WTC11 (cell line): Measurements from ENCODE around the gene ITGAE. TPM values are rescaled to one million over a fixed set of nuclear protein-coding genes. Genes with fewer than 3 reads are reported as not detected.

ENCODE experiments used
- ATAC-seq: fragments of 200-7000 bp; cut with Tn5 transposase; 2 replicates; pipeline ENCODE4 v1.10.0; 2021; ENCODE audit warnings: mild to moderate bottlenecking, moderate library complexity
- CTCF ChIA-PET: fragments of 300-600 bp; sonication (Branson Sonifier 250); formaldehyde crosslinking; loops from one replicate; lab custom pipeline; 2021; ENCODE audit warnings: antibody characterized with exemption; lab: Charles Lee
- POLR2A ChIA-PET: fragments of 350-600 bp; sonication (Branson Sonifier 250); formaldehyde crosslinking; loops from one replicate; lab custom pipeline; 2021; ENCODE audit warnings: antibody characterized with exemption; lab: Charles Lee
- DNase-seq: peaks from one replicate; pipeline ENCODE4 v3.0.0; 2021; ENCODE audit warnings: low spot score
- H3K27ac Mint-ChIP-seq: 2 replicates; pipeline ENCODE4 v1.8.0; 2021; ENCODE audit warnings: mixed read lengths
- H3K27me3 Mint-ChIP-seq: 2 replicates; pipeline ENCODE4 v1.8.0; 2021; ENCODE audit warnings: low read depth, mild to moderate bottlenecking, moderate library complexity, mixed read lengths
- H3K36me3 Mint-ChIP-seq: 2 replicates; pipeline ENCODE4 v1.8.0; 2021; ENCODE audit warnings: mixed read lengths
- H3K4me1 Mint-ChIP-seq: 2 replicates; pipeline ENCODE4 v1.8.0; 2022; ENCODE audit warnings: mixed read lengths
- H3K4me3 Mint-ChIP-seq: 2 replicates; pipeline ENCODE4 v1.8.0; 2021; ENCODE audit warnings: mild to moderate bottlenecking, moderate library complexity, mixed read lengths
- H3K9me3 Mint-ChIP-seq: 2 replicates; pipeline ENCODE4 v1.8.0; 2021; ENCODE audit warnings: mixed read lengths
- ARID4B ChIP-seq: sonication (generic); formaldehyde crosslinking; IDR thresholded peaks from 2 replicates; pipeline ENCODE4 v1.8.0; 2023; ENCODE audit warnings: missing genetic modification reagents, mild to moderate bottlenecking, borderline replicate concordance
- EMX1 ChIP-seq: fragments of 250-450 bp; sonication (Bioruptor Pico); IDR thresholded peaks from 2 replicates; pipeline ENCODE4 v1.8.0; 2021; ENCODE audit warnings: mild to moderate bottlenecking
- FOXK1 ChIP-seq: sonication (generic); formaldehyde crosslinking; IDR thresholded peaks from 2 replicates; pipeline ENCODE4 v1.8.0; 2022; ENCODE audit warnings: mild to moderate bottlenecking, moderate library complexity, missing genetic modification reagents
- FOXP1 ChIP-seq: sonication (generic); formaldehyde crosslinking; IDR thresholded peaks from 2 replicates; pipeline ENCODE4 v1.8.0; 2022; ENCODE audit warnings: missing genetic modification reagents, mild to moderate bottlenecking, moderate library complexity, borderline replicate concordance
- GABPB1 ChIP-seq: sonication (generic); formaldehyde crosslinking; IDR thresholded peaks from 2 replicates; pipeline ENCODE4 v1.8.1; 2023; ENCODE audit warnings: mild to moderate bottlenecking, missing genetic modification reagents
- KAT7 ChIP-seq: sonication (generic); formaldehyde crosslinking; IDR thresholded peaks from 2 replicates; pipeline ENCODE4 v1.8.1; 2023; ENCODE audit warnings: missing genetic modification reagents, mild to moderate bottlenecking, borderline replicate concordance
- NFATC4 ChIP-seq: fragments of 250-450 bp; sonication (Bioruptor Pico); IDR thresholded peaks from 2 replicates; pipeline ENCODE4 v1.9.0; 2021; ENCODE audit warnings: mild to moderate bottlenecking
- NFE2L1 ChIP-seq: sonication (generic); formaldehyde crosslinking; IDR thresholded peaks from 2 replicates; pipeline ENCODE4 v1.8.1; 2023; ENCODE audit warnings: missing genetic modification reagents
- NFYB ChIP-seq: sonication (generic); formaldehyde crosslinking; conservative IDR thresholded peaks from 2 replicates; pipeline ENCODE4 v1.8.0; 2022; ENCODE audit warnings: low read depth, missing genetic modification reagents
- NR2C2 ChIP-seq: sonication (generic); formaldehyde crosslinking; IDR thresholded peaks from 2 replicates; pipeline ENCODE4 v1.8.0; 2022; ENCODE audit warnings: mild to moderate bottlenecking, missing genetic modification reagents
- SMAD3 ChIP-seq: sonication (generic); formaldehyde crosslinking; IDR thresholded peaks from 2 replicates; pipeline ENCODE4 v1.8.0; 2022; ENCODE audit warnings: missing genetic modification reagents, mild to moderate bottlenecking, borderline replicate concordance
- STAT6 ChIP-seq: sonication (generic); formaldehyde crosslinking; conservative IDR thresholded peaks from 2 replicates; pipeline ENCODE4 v1.8.1; 2023; ENCODE audit warnings: mild to moderate bottlenecking, low read depth, missing genetic modification reagents, moderate library complexity
- ZNF396 ChIP-seq: fragments of 250-450 bp; sonication (Bioruptor Pico); IDR thresholded peaks from 2 replicates; pipeline ENCODE4 v1.8.0; 2021; ENCODE audit warnings: mild to moderate bottlenecking, moderate library complexity, borderline replicate concordance
- ZNF671 ChIP-seq: fragments of 250-450 bp; sonication (Bioruptor Pico); IDR thresholded peaks from 2 replicates; pipeline ENCODE4 v1.8.0; 2021; ENCODE audit warnings: mild to moderate bottlenecking
- total RNA-seq: library from RNA; stranded (reverse); gene quantifications from 3 replicates; pipeline ENCODE4 v1.2.3, GENCODE V29; 2021
- TF ChIP-seq, protein P1 (sequence below): fragments of 250-450 bp; sonication (Bioruptor Pico); IDR thresholded peaks from 2 replicates; pipeline ENCODE4 v1.9.0; 2021; ENCODE audit warnings: moderate library complexity, mild to moderate bottlenecking, inconsistent platforms, borderline replicate concordance
- TF ChIP-seq, protein P2 (sequence below): fragments of 250-450 bp; sonication (Bioruptor Pico); conservative IDR thresholded peaks from 2 replicates; pipeline ENCODE4 v1.9.0; 2021; ENCODE audit warnings: mild to moderate bottlenecking
- TF ChIP-seq, protein P3 (sequence below): sonication (generic); formaldehyde crosslinking; IDR thresholded peaks from 2 replicates; pipeline ENCODE4 v1.8.0; 2022; ENCODE audit warnings: mild to moderate bottlenecking, missing genetic modification reagents
- TF ChIP-seq, protein P4 (sequence below): sonication (generic); formaldehyde crosslinking; IDR thresholded peaks from 2 replicates; pipeline ENCODE4 v1.8.1; 2022; ENCODE audit warnings: missing genetic modification reagents, borderline replicate concordance
- TF ChIP-seq, protein P5 (sequence below): sonication (generic); formaldehyde crosslinking; IDR thresholded peaks from 2 replicates; pipeline ENCODE4 v1.8.1; 2022; ENCODE audit warnings: low read depth, mild to moderate bottlenecking, moderate library complexity, missing genetic modification reagents, borderline replicate concordance

Gene ITGAE
- total RNA-seq, 1 experiment from 2014 or later = 19.5 TPM

DNA sequence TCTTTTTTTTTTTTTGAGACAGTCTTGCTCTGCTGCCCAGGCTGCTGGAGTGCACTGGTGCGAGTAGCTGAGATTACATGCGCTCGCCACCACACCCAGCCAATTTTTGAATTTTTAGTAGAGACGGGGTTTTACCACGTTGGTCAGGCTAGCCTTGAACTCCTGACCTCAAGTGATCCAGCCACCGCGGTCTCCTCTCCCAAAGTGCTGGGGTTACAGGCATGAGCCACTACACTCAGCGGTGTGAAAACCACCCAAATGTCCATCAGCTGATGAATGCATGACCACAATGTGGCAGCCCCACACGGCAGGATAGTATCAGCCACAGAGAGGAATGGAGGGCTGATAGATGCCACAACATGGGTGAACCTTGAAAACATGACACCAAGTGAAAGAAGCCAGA lies 107.2 kb downstream of the ITGAE start (continued):
- TF ChIP-seq NR2C2 (CRISPR knock-in tag) = no peak
- TF ChIP-seq, protein P1, sequence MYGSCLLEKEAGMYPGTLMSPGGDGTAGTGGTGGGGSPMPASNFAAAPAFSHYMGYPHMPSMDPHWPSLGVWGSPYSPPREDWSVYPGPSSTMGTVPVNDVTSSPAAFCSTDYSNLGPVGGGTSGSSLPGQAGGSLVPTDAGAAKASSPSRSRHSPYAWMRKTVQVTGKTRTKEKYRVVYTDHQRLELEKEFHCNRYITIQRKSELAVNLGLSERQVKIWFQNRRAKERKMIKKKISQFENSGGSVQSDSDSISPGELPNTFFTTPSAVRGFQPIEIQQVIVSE (CRISPR knock-in tag) = no peak
- no peak for TF ChIP-seq ZNF396 (CRISPR knock-in tag)
- TF ChIP-seq ZNF671 (CRISPR knock-in tag) = no peak
- TF ChIP-seq, protein P2, sequence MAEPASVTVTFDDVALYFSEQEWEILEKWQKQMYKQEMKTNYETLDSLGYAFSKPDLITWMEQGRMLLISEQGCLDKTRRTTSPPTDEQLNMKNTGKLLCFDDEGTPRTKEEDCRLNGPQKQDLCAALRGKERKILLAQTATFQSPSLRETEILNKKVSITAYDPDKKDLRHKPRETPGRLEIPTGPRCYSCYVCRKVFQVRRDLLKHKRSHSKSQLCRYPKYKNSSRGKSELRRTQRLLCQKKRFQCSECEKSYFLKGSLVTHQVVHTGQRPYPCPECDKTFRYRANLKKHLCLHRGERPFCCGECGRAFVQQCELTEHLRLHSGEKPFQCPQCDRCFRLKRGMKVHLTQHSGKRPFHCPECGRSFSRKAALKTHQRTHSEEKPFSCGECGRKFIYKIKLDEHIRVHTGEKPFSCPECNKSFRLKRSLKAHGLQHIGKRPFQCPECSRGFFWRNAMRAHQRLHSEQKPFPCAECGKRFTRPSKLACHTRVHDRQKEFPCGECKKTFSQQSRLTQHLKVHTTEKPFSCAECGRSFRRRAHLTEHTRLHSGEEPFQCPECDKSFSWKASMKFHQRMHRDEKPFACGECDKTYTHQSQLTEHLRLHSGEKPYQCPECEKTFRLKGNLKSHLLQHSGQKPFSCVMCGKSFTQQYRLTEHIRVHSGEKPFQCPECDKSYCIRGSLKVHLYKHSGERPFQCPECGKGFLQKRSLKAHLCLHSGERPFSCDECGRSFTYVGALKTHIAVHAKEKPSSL (CRISPR knock-in tag) = no peak
- TF ChIP-seq EMX1 = no peak
- no peak for TF ChIP-seq NFATC4 (CRISPR knock-in tag)
- TF ChIP-seq, protein P3, sequence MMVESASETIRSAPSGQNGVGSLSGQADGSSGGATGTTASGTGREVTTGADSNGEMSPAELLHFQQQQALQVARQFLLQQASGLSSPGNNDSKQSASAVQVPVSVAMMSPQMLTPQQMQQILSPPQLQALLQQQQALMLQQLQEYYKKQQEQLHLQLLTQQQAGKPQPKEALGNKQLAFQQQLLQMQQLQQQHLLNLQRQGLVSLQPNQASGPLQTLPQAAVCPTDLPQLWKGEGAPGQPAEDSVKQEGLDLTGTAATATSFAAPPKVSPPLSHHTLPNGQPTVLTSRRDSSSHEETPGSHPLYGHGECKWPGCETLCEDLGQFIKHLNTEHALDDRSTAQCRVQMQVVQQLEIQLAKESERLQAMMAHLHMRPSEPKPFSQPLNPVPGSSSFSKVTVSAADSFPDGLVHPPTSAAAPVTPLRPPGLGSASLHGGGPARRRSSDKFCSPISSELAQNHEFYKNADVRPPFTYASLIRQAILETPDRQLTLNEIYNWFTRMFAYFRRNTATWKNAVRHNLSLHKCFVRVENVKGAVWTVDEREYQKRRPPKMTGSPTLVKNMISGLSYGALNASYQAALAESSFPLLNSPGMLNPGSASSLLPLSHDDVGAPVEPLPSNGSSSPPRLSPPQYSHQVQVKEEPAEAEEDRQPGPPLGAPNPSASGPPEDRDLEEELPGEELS (CRISPR knock-in tag) = no peak

GRCh38 chr17:3693141-3693540 lies 107.8 kb downstream of the ITGAE start:
- 0 out of 2 replicates have a peak, but pooled peaks cover 4% of the 10 kb centered on the region for H3K9me3 Mint-ChIP-seq
- H3K27ac Mint-ChIP-seq = no peak overlapping the region
- no peak for ATAC-seq
- POLR2A ChIA-PET = no interaction called here
- no peaks in the 10 kb centered on the region for H3K36me3 Mint-ChIP-seq
- no peak overlapping the region for H3K4me3 Mint-ChIP-seq
- peaks cover 14% of the 10 kb centered on the region for H3K4me1 Mint-ChIP-seq
- CTCF ChIA-PET = no interaction called here
- DNase-seq = no peak
- H3K27me3 Mint-ChIP-seq = peaks cover 31% of the 10 kb centered on the region
- TF ChIP-seq GABPB1 (CRISPR knock-in tag) = no peak
- TF ChIP-seq, protein P4, sequence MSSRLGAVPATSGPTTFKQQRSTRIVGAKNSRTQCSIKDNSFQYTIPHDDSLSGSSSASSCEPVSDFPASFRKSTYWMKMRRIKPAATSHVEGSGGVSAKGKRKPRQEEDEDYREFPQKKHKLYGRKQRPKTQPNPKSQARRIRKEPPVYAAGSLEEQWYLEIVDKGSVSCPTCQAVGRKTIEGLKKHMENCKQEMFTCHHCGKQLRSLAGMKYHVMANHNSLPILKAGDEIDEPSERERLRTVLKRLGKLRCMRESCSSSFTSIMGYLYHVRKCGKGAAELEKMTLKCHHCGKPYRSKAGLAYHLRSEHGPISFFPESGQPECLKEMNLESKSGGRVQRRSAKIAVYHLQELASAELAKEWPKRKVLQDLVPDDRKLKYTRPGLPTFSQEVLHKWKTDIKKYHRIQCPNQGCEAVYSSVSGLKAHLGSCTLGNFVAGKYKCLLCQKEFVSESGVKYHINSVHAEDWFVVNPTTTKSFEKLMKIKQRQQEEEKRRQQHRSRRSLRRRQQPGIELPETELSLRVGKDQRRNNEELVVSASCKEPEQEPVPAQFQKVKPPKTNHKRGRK (CRISPR knock-in tag) = no peak
- TF ChIP-seq SMAD3 (CRISPR knock-in tag) = no peak
- TF ChIP-seq, protein P3 (CRISPR knock-in tag) = no peak
- TF ChIP-seq, protein P5, sequence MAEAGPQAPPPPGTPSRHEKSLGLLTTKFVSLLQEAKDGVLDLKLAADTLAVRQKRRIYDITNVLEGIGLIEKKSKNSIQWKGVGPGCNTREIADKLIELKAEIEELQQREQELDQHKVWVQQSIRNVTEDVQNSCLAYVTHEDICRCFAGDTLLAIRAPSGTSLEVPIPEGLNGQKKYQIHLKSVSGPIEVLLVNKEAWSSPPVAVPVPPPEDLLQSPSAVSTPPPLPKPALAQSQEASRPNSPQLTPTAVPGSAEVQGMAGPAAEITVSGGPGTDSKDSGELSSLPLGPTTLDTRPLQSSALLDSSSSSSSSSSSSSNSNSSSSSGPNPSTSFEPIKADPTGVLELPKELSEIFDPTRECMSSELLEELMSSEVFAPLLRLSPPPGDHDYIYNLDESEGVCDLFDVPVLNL (CRISPR knock-in tag) = no peak
- TF ChIP-seq FOXK1 (CRISPR knock-in tag) = no peak
- no peak for TF ChIP-seq KAT7 (CRISPR knock-in tag)
- TF ChIP-seq NR2C2 (CRISPR knock-in tag) = no peak
- TF ChIP-seq NFE2L1 (CRISPR knock-in tag) = no peak
- TF ChIP-seq ARID4B = no peak
- no peak for TF ChIP-seq NFYB (CRISPR knock-in tag)
- no peak for TF ChIP-seq FOXP1
- no peak for TF ChIP-seq NFATC4 (CRISPR knock-in tag)
- no peak for TF ChIP-seq STAT6 (CRISPR knock-in tag)
